KMS-11 (cell line): ENCODE data around the gene MTNR1A.

Experiments
- H2AFZ ChIP-seq: fragments of 200-600 bp; sonication (generic); 2 replicates; pipeline ENCODE4 v1.6.1; 2016; ENCODE audit warnings: antibody characterized with exemption, mixed run types, low read depth
- H3K27ac ChIP-seq: fragments of 200-600 bp; sonication (generic); 2 replicates; pipeline ENCODE4 v1.6.1; 2016; ENCODE audit warnings: mild to moderate bottlenecking, mixed run types
- H3K27me3 ChIP-seq: fragments of 200-600 bp; sonication (generic); 2 replicates; pipeline ENCODE4 v1.6.1; 2017; ENCODE audit warnings: mild to moderate bottlenecking, low read depth, mixed run types, moderate library complexity; ENCODE audit not compliant: insufficient read depth
- H3K36me3 ChIP-seq: fragments of 200-600 bp; sonication (generic); 2 replicates; pipeline ENCODE4 v1.6.1; 2017; ENCODE audit warnings: mild to moderate bottlenecking, mixed run types; ENCODE audit not compliant: insufficient read depth
- H3K4me1 ChIP-seq: fragments of 200-600 bp; sonication (generic); 2 replicates; pipeline ENCODE4 v1.6.1; 2016; ENCODE audit warnings: mild to moderate bottlenecking, low read depth, mixed run types; ENCODE audit not compliant: poor library complexity, severe bottlenecking
- H3K4me2 ChIP-seq: fragments of 200-600 bp; sonication (generic); 2 replicates; pipeline ENCODE4 v1.7.0; 2016; ENCODE audit warnings: mild to moderate bottlenecking, mixed run types
- H3K4me3 ChIP-seq: fragments of 200-600 bp; sonication (generic); IDR thresholded peaks from 2 replicates; pipeline ENCODE4 v1.6.1; 2017; ENCODE audit warnings: low read depth, low read length, mixed read lengths; ENCODE audit not compliant: insufficient read depth
- H3K79me2 ChIP-seq: fragments of 200-600 bp; sonication (generic); 2 replicates; pipeline ENCODE4 v1.6.1; 2016; ENCODE audit warnings: low read depth, mixed run types; ENCODE audit not compliant: insufficient read depth
- H3K9ac ChIP-seq: fragments of 200-600 bp; sonication (generic); 2 replicates; pipeline ENCODE4 v1.6.1; 2016; ENCODE audit warnings: mild to moderate bottlenecking, mixed run types
- H4K20me1 ChIP-seq: fragments of 200-600 bp; sonication (generic); 2 replicates; pipeline ENCODE4 v1.6.1; 2016; ENCODE audit warnings: mild to moderate bottlenecking, mixed run types; ENCODE audit not compliant: insufficient read depth
- TF ChIP-seq, protein P1 (sequence below): fragments of 200-600 bp; sonication (generic); conservative IDR thresholded peaks from 2 replicates; pipeline ENCODE4 v1.6.1; 2017; ENCODE audit warnings: low read depth, mild to moderate bottlenecking, antibody characterized with exemption, low read length, moderate library complexity, mixed read lengths

The MTNR1A gene

DNA sequence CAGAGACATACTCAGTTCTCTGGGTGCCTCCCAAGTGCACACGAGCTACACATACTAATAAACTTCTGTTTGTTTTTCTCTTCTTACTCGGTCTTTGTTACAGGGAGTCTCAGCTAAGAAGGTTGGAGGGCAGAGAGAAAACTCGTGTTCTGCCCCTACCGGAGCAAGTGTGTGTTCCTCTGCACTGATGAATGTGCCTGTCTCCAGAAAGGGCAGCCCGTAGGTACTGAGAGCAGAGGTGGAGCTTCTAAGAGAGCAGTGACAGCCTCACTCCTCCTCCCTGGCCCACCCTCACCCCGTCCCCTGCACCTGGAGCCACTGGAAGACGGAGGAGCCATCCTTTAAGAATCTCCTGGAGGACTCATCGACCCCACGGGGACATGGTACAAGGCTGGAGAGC, 67.6 kb downstream of the MTNR1A start:
- H2AFZ ChIP-seq, result no peak overlapping the region
- no peak overlapping the region for H3K4me3 ChIP-seq
- no peaks in the 10 kb centered on the region for H3K27me3 ChIP-seq
- TF ChIP-seq, protein P1, sequence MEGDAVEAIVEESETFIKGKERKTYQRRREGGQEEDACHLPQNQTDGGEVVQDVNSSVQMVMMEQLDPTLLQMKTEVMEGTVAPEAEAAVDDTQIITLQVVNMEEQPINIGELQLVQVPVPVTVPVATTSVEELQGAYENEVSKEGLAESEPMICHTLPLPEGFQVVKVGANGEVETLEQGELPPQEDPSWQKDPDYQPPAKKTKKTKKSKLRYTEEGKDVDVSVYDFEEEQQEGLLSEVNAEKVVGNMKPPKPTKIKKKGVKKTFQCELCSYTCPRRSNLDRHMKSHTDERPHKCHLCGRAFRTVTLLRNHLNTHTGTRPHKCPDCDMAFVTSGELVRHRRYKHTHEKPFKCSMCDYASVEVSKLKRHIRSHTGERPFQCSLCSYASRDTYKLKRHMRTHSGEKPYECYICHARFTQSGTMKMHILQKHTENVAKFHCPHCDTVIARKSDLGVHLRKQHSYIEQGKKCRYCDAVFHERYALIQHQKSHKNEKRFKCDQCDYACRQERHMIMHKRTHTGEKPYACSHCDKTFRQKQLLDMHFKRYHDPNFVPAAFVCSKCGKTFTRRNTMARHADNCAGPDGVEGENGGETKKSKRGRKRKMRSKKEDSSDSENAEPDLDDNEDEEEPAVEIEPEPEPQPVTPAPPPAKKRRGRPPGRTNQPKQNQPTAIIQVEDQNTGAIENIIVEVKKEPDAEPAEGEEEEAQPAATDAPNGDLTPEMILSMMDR, result no peak
- H3K9ac ChIP-seq, result no peak overlapping the region
- H4K20me1 ChIP-seq, result no peaks in the 10 kb centered on the region
- H3K27ac ChIP-seq, result no peak overlapping the region
- no peak overlapping the region for H3K4me2 ChIP-seq
- H3K4me1 ChIP-seq, result no peaks in the 10 kb centered on the region
- no peaks in the 10 kb centered on the region for H3K79me2 ChIP-seq
- H3K36me3 ChIP-seq, result no peaks in the 10 kb centered on the region

DNA sequence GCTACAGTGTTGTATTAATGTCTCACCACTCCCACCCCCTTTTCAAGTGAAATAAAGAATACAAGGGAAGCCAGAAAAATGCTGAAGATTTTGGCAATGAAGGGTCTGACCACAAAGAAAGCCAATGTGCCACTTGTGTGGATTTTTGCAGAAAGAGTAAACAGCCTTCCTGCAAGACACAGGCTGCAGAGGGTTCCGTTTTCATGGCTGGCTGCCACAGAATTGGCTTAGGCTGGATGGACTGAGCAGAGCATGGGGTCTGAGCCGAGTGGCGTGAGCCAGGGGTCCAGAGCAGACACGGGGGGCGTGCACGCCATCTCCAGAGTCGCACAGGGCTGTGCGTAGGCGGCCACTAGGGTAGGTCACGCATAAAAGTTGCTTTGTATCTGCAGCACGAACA, 69.2 kb downstream of the MTNR1A start:
- H3K4me2 ChIP-seq, result no peak overlapping the region
- no peak overlapping the region for H2AFZ ChIP-seq
- H3K27ac ChIP-seq, result no peak overlapping the region
- H3K36me3 ChIP-seq, result no peaks in the 10 kb centered on the region
- no peaks in the 10 kb centered on the region for H3K4me1 ChIP-seq
- TF ChIP-seq, protein P1, result no peak
- no peak overlapping the region for H3K9ac ChIP-seq
- no peaks in the 10 kb centered on the region for H4K20me1 ChIP-seq
- H3K27me3 ChIP-seq, result no peaks in the 10 kb centered on the region
- no peak overlapping the region for H3K4me3 ChIP-seq
- H3K79me2 ChIP-seq, result no peaks in the 10 kb centered on the region

- Histone ChIP-seq H4K20me1 (no peaks in the 10 kb centered on the region), H3K27me3 (no peaks in the 10 kb centered on the region), H3K4me2 (no peak overlapping the region), H3K27ac (no peak overlapping the region), H3K4me3 (no peak overlapping the region), H3K79me2 (no peaks in the 10 kb centered on the region), H3K4me1 (no peaks in the 10 kb centered on the region), H3K9ac (no peak overlapping the region), H3K36me3 (no peaks in the 10 kb centered on the region), H2AFZ (no peak overlapping the region)
- TF ChIP-seq, protein P1, result no peak
These were observed 69.8 kb downstream of the MTNR1A start for GRCh38 chr4:186485561-186486062.

DNA sequence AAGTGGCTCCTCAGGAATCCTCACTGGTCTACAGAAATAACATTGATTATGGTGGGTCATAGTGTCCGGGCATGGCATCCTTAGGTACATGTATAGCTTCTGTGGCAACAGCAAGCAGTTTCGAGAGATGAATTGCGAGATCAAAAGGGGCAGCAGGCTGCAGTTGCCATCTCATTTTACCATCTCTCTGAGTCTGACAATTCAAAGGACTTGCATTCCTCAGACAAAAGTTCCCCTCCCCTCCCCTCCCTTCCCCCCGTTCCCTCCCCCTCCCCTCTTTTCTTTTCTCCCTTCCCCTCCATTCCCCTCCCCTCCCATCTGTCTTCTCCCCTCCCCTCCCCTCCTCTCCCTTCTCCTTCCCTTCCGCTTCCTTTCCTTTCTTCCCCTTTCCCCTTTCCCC, 70.2 kb downstream of the MTNR1A start:
- Histone ChIP-seq H4K20me1 (no peaks in the 10 kb centered on the region), H3K9ac (no peak overlapping the region), H3K4me3 (no peak overlapping the region), H3K79me2 (no peaks in the 10 kb centered on the region), H3K27ac (no peak overlapping the region), H2AFZ (no peak overlapping the region), H3K27me3 (no peaks in the 10 kb centered on the region), H3K4me2 (no peak overlapping the region), H3K4me1 (no peaks in the 10 kb centered on the region), H3K36me3 (no peaks in the 10 kb centered on the region)
- TF ChIP-seq, protein P1, result no peak
